ENCODE results near the gene THBS2. TPM values are rescaled to one million over a fixed set of nuclear protein-coding genes. Genes with fewer than 3 reads are reported as not detected.

The THBS2 gene
- total RNA-seq, 1 donor from 2014 or later, result 2.7 TPM

DNA sequence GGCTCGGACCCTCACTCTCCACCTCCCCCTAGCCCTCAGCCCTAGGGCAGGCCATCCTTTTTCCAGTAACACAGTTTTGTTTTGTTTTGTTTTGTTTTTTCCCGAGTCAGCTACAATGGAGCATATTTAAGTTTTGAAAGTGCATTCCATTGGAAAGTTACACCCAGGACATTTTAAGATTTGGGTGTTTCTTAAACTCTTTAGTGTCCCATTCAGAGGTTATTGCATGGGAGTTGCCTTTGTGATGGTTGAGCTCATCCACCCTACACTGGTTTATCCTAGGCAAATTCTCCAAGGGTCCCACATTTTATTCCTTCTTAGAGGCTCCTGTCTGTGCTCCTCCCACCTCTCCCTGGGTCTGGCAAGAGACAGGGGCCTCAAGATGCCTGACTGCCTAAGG is 58.9 kb downstream of the THBS2 start:
- no peak for TF ChIP-seq CTCF (conservative IDR thresholded peaks at IDR 0.05; ENCODE audit: low read depth, low read length)
- no peak for DNase-seq (ENCODE audit: low read depth)
- H3K4me3 ChIP-seq (ENCODE audit: low read depth, low read length), result no peak overlapping the region

DNA sequence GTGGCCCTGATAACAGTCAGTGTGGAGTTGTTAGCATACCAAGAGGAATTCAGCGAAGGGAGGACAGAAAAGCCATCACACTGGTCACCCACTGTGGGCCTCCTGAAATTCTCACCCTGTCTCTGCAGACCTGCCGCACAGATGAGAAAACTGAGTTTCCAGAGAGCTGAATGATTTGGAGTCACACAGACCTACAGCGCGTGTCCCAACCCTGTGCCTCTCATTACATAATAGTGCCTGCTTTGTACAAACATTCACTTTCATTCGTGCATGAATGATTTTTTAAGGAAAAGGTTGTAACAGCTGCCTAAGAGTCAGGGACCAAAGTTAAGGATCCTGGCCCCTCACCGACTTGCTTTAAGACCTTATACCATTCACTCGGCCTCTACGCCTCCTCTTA is 62.7 kb downstream of the THBS2 start:
- no peak for DNase-seq (ENCODE audit: low read depth)
- TF ChIP-seq CTCF (conservative IDR thresholded peaks at IDR 0.05; ENCODE audit: low read depth, low read length), result no peak
- no peak overlapping the region for H3K4me3 ChIP-seq (ENCODE audit: low read depth, low read length)

GRCh38 chr6:169190144-169190584 is 63.5 kb downstream of the THBS2 start:
- no peak for DNase-seq (ENCODE audit: low read depth)
- no peak for TF ChIP-seq CTCF (conservative IDR thresholded peaks at IDR 0.05; ENCODE audit: low read depth, low read length)
- H3K4me3 ChIP-seq (ENCODE audit: low read depth, low read length), result no peak overlapping the region

GRCh38 chr6:169189686-169190085 is 64.0 kb downstream of the THBS2 start:
- H3K4me3 ChIP-seq (ENCODE audit: low read depth, low read length), result no peak overlapping the region

DNA sequence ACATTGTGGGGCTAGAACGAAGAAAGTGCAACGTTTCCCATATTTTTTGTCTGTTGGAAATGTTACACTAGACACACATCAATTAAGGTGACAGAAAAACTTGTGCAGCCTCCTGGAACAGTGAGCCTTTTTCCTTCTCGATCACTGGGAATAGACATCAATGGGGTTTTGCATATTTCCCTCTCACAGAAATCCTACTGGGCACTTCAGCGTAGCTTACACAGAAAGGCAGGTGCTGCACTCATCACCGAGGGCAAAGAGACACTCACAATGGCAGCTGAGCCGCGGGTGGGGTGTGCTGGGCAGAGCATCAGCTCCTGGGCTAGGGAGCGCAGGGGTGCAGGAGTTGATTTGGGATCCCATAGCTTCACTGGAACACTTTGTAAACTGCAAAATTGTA is 64.5 kb downstream of the THBS2 start:
- no peak for TF ChIP-seq CTCF (conservative IDR thresholded peaks at IDR 0.05; ENCODE audit: low read depth, low read length)
- DNase-seq (ENCODE audit: low read depth), result no peak
- no peak overlapping the region for H3K4me3 ChIP-seq (ENCODE audit: low read depth, low read length)

More at GRCh38 chr6:169189686-169190085, 64.0 kb downstream of the THBS2 start:
- no peak for TF ChIP-seq CTCF (conservative IDR thresholded peaks at IDR 0.05; ENCODE audit: low read depth, low read length)
- no peak for DNase-seq (ENCODE audit: low read depth)

DNA sequence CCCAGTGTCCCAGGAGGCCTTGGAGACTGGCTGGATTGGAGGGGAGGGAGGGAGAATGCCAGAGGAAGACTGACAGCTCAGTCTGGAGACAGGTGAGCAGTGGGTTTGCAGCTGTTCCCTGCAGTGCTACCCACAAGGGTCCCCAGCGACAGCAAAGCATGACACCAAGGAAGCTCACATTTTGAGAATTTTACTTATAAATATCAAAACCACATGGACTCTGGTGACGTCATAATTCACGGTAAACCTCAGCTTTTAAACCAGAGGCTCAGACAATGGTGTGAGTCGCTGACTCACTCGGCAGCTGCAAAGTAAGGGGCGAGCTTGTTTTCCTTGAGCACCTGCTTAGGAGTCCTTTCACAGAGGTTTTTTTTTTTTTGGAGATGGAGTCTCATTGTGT is 65.2 kb downstream of the THBS2 start:
- TF ChIP-seq CTCF (conservative IDR thresholded peaks at IDR 0.05; ENCODE audit: low read depth, low read length), result no peak
- no peak for DNase-seq (ENCODE audit: low read depth)
- H3K4me3 ChIP-seq (ENCODE audit: low read depth, low read length), result no peak overlapping the region

DNA sequence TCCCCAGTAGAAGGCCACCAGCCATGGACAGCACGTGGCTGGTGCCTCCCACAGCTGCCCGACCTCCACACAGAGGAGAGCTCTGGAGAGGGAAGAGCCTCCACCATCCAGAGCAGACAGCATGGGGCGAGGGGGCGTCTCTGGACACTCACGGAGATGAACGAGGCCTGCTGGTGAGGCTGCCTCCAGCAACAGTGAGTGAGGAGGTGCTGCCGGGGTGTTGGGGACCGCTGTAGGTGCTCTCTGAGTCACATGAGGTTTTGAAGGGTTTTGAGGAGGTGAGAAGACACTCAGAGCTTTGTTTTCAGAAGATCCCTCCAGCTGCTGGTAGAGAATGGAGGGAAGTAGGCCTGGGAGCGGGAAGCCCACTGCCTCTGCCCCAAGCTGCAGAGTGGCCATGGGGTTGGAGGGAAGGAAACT is 65.6 kb downstream of the THBS2 start:
- no peak for DNase-seq (ENCODE audit: low read depth)
- no peak for TF ChIP-seq CTCF (conservative IDR thresholded peaks at IDR 0.05; ENCODE audit: low read depth, low read length)
- no peak overlapping the region for H3K4me3 ChIP-seq (ENCODE audit: low read depth, low read length)

All from epithelial cell of proximal tubule (primary cell).